Mucosa of stomach (tissue), 1 donor: ENCODE results near the gene CDC14B.
"Not testable (repeated sequence)": the region's sequence is repeated elsewhere in the genome, so short reads cannot be mapped to it uniquely, and the experiment has no call there.

Source experiments
- H3K27me3 ChIP-seq: one replicate; pipeline ENCODE4 v1.7.0; 2013; ENCODE audit warnings: mild to moderate bottlenecking, low read length; ENCODE audit not compliant: control insufficient read depth, insufficient read depth
- H3K36me3 ChIP-seq: one replicate; pipeline ENCODE4 v1.7.0; 2013; ENCODE audit warnings: low read length; ENCODE audit not compliant: control insufficient read depth, insufficient read depth
- H3K4me1 ChIP-seq: one replicate; pipeline ENCODE4 v1.7.0; 2013; ENCODE audit warnings: mild to moderate bottlenecking, low read length; ENCODE audit not compliant: control insufficient read depth, insufficient read depth
- H3K4me3 ChIP-seq: one replicate; pipeline ENCODE4 v1.7.0; 2013; ENCODE audit warnings: low read length
- H3K9ac ChIP-seq: one replicate; pipeline ENCODE4 v1.7.0; 2013; ENCODE audit warnings: mild to moderate bottlenecking, low read length, moderate library complexity
- H3K9me3 ChIP-seq: one replicate; pipeline ENCODE4 v1.7.0; 2013; ENCODE audit warnings: mild to moderate bottlenecking, low read length, moderate library complexity; ENCODE audit not compliant: control insufficient read depth
- donor health status: Pancreatic carcinoma.

CDC14B gene

GRCh38 chr9:96618209-96619123, 1.2 kb downstream of the CDC14B start:
- Histone ChIP-seq H3K9me3 (no peaks in the 10 kb centered on the region), H3K4me1 (peaks cover 13% of the 10 kb centered on the region), H3K4me3 (peak overlapping the region; percentile 45), H3K9ac (peak overlapping the region; percentile 72), H3K27me3 (no peaks in the 10 kb centered on the region), H3K36me3 (no peaks in the 10 kb centered on the region)

- peak overlapping the region; percentile 45 for H3K4me3 ChIP-seq
- H3K9me3 ChIP-seq: no peaks in the 10 kb centered on the region
- H3K9ac ChIP-seq: peak overlapping the region; percentile 72
Observed at GRCh38 chr9:96617439-96618185, 2.0 kb downstream of the CDC14B start.

GRCh38 chr9:96616817-96617438, 2.7 kb downstream of the CDC14B start:
- Histone ChIP-seq H3K9me3 (no peaks in the 10 kb centered on the region), H3K9ac (no peak overlapping the region), H3K4me3 (no peak overlapping the region), H3K4me1 (peaks cover 25% of the 10 kb centered on the region), H3K36me3 (no peaks in the 10 kb centered on the region), H3K27me3 (no peaks in the 10 kb centered on the region)

More at GRCh38 chr9:96617439-96618185, 2.0 kb downstream of the CDC14B start:
- Histone ChIP-seq H3K27me3 (no peaks in the 10 kb centered on the region), H3K36me3 (no peaks in the 10 kb centered on the region), H3K4me1 (peaks cover 18% of the 10 kb centered on the region)

- no peak overlapping the region for H3K9ac ChIP-seq
- H3K4me1 ChIP-seq: peaks cover 17% of the 10 kb centered on the region
- no peaks in the 10 kb centered on the region for H3K27me3 ChIP-seq
- H3K4me3 ChIP-seq: no peak overlapping the region
- H3K9me3 ChIP-seq: no peaks in the 10 kb centered on the region
- H3K36me3 ChIP-seq: no peaks in the 10 kb centered on the region
Observed at GRCh38 chr9:96615411-96615810, 4.2 kb downstream of the CDC14B start.

GRCh38 chr9:96614664-96615063, 5.0 kb downstream of the CDC14B start:
- not testable (repeated sequence) for H3K9ac ChIP-seq, H3K9me3 ChIP-seq, H3K36me3 ChIP-seq, H3K4me3 ChIP-seq, H3K27me3 ChIP-seq
- peaks cover 17% of the 10 kb centered on the region for H3K4me1 ChIP-seq

- no peaks in the 10 kb centered on the region for H3K36me3 ChIP-seq
- H3K4me3 ChIP-seq: no peak overlapping the region
- H3K27me3 ChIP-seq: no peaks in the 10 kb centered on the region
- H3K9ac ChIP-seq: no peak overlapping the region
- peaks cover 17% of the 10 kb centered on the region for H3K4me1 ChIP-seq
- no peaks in the 10 kb centered on the region for H3K9me3 ChIP-seq
Observed at GRCh38 chr9:96612966-96613589, 6.6 kb downstream of the CDC14B start.

- Histone ChIP-seq H3K4me3 (no peak overlapping the region), H3K4me1 (peaks cover 17% of the 10 kb centered on the region), H3K9ac (peak overlapping the region; percentile 48), H3K27me3 (no peaks in the 10 kb centered on the region), H3K36me3 (no peaks in the 10 kb centered on the region), H3K9me3 (no peaks in the 10 kb centered on the region)
Observed at GRCh38 chr9:96612105-96612965, 7.3 kb downstream of the CDC14B start.

- Histone ChIP-seq H3K4me3 (no peak overlapping the region), H3K9me3 (no peaks in the 10 kb centered on the region), H3K4me1 (peaks cover 17% of the 10 kb centered on the region)
Observed at GRCh38 chr9:96611302-96611701, 8.3 kb downstream of the CDC14B start.

GRCh38 chr9:96609732-96610131, 9.9 kb downstream of the CDC14B start:
- no peak overlapping the region for H3K4me3 ChIP-seq
- no peak overlapping the region for H3K9ac ChIP-seq
- H3K9me3 ChIP-seq: no peaks in the 10 kb centered on the region
- H3K4me1 ChIP-seq: peaks cover 17% of the 10 kb centered on the region
- H3K36me3 ChIP-seq: no peaks in the 10 kb centered on the region
- H3K27me3 ChIP-seq: no peaks in the 10 kb centered on the region

More at GRCh38 chr9:96611302-96611701, 8.3 kb downstream of the CDC14B start:
- H3K36me3 ChIP-seq: no peaks in the 10 kb centered on the region
- H3K9ac ChIP-seq: no peak overlapping the region
- no peaks in the 10 kb centered on the region for H3K27me3 ChIP-seq

GRCh38 chr9:96607971-96608370, 11.7 kb downstream of the CDC14B start:
- Histone ChIP-seq H3K4me3 (no peak overlapping the region), H3K9ac (no peak overlapping the region), H3K36me3 (no peaks in the 10 kb centered on the region), H3K27me3 (no peaks in the 10 kb centered on the region), H3K9me3 (no peaks in the 10 kb centered on the region), H3K4me1 (peaks cover 15% of the 10 kb centered on the region)

GRCh38 chr9:96605328-96605727, 14.3 kb downstream of the CDC14B start:
- no peak overlapping the region for H3K9ac ChIP-seq
- H3K27me3 ChIP-seq: no peaks in the 10 kb centered on the region
- no peaks in the 10 kb centered on the region for H3K9me3 ChIP-seq
- H3K36me3 ChIP-seq: no peaks in the 10 kb centered on the region
- no peaks in the 10 kb centered on the region for H3K4me1 ChIP-seq
- H3K4me3 ChIP-seq: no peak overlapping the region
